Kidney (tissue), 14 donors: ENCODE measurements around the gene ASIC5. TPM values are rescaled to one million over a fixed set of nuclear protein-coding genes. Genes with fewer than 3 reads are reported as not detected.

Source experiments
- DNase-seq, 5 donors: peaks; one replicate each; pipeline ENCODE4 v3.0.0-alpha.2; 2013 to 2020
- FAIRE-seq: peaks from 2 replicates; lab custom pipeline; 2012; peaks lifted over from hg19 to GRCh38; lab: Jason Lieb, UNC
- H3K27ac ChIP-seq, 2 donors: one replicate each; pipeline ENCODE4 v1.7.0; 2013; ENCODE audit warnings: low read depth in 2 of 2, low read length in 2 of 2, inconsistent platforms in 1 of 2
- H3K27me3 ChIP-seq: one replicate; pipeline ENCODE4 v1.7.1; 2013; ENCODE audit warnings: low read length, inconsistent platforms; ENCODE audit not compliant: control insufficient read depth, insufficient read depth
- H3K36me3 ChIP-seq, 3 donors: one replicate each; pipeline versions ENCODE4 v1.7.0 to v1.7.1; 2013; ENCODE audit warnings: low read length in 3 of 3, control low read depth in 1 of 3, inconsistent platforms in 1 of 3; ENCODE audit not compliant: insufficient read depth in 3 of 3, control insufficient read depth in 2 of 3
- H3K4me1 ChIP-seq, 3 donors: one replicate each; pipeline versions ENCODE4 v1.7.0 to v1.7.1; 2013; ENCODE audit warnings: low read length in 3 of 3, inconsistent platforms in 1 of 3, low read depth in 1 of 3; ENCODE audit not compliant: control insufficient read depth in 2 of 3, insufficient read depth in 2 of 3
- H3K4me3 ChIP-seq, 3 donors: one replicate each; pipeline versions ENCODE4 v1.7.0 to v1.8.1; 2013; ENCODE audit warnings: low read length in 3 of 3, control low read depth in 1 of 3, inconsistent platforms in 1 of 3
- H3K9ac ChIP-seq, 3 donors: one replicate each; pipeline versions ENCODE4 v1.7.0 to v1.7.1; 2013; ENCODE audit warnings: low read length in 3 of 3, control low read depth in 1 of 3, inconsistent platforms in 1 of 3
- H3K9me3 ChIP-seq, 3 donors: one replicate each; pipeline versions ENCODE4 v1.7.0 to v1.7.1; 2013; ENCODE audit warnings: low read length in 3 of 3, control low read depth in 1 of 3, inconsistent platforms in 1 of 3; ENCODE audit not compliant: control insufficient read depth in 2 of 3, insufficient read depth in 1 of 3
- intact Hi-C: fragments of 100-400 bp; cut with DNase I; formaldehyde crosslinking; loops from one replicate; pipeline ENCODE4 v1.11.1; 2022
- polyA plus RNA-seq: library from polyadenylated mRNA; stranded (reverse); fragments of 350-450 nt; fragmentation: Illumina TruSeq; extraction: RNeasy Lipid Tissue Mini Kit (QIAGEN cat#74804); gene quantifications from one replicate; pipeline ENCODE4 v1.2.3, GENCODE V29; 2014; ENCODE audit warnings: low read depth, low replicate concordance; ENCODE audit not compliant: insufficient read depth
- total RNA-seq: library from RNA; stranded (reverse); fragmentation: NEBNext Ultra II Directional; extraction: Animal tissue kit (Norgen Biotek cat#: 25700); gene quantifications from one replicate; pipeline ENCODE4 v1.2.1, GENCODE V29; 2021
- TF ChIP-seq, protein P1 (sequence below): IDR thresholded peaks from 3 replicates; pipeline ENCODE4 v1.5.1; 2012; ENCODE audit warnings: mild to moderate bottlenecking, moderate library complexity, borderline replicate concordance; ENCODE audit not compliant: insufficient read depth; ENCODE audit errors: extremely low read depth
- donor health status: control.
- donor health status: control.
- donor health status: control.
- donor health status: control.
- donor health status: control.
- donor health status: DM: yes; HTN: yes; CAD: no.
- donor health status: Normal renal cell carcinoma (clear cell type).

ASIC5 gene
- total and polyA plus RNA-seq, 2 donors from 2014 or later, result not detected

DNA sequence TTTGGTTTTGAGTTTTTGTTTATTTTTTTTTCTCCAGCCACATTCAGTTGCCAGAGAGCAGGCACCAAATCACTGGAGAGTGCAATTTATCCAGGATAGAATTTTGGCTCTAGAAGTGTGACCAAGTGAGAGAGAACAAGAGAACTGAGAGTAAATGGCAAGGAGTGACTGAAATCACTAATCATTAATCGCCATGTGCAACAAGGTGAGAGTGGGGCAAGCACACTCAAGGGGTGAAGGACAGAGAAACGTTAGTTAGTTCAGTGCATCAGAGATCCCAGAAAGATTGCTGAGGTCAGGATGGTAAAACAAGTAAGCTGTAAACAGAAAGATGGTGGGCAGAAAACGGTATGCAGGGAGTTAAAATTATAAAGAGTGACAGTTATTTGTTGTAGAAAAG lies 17.8 kb upstream of the ASIC5 start:
- Histone ChIP-seq H3K4me1 (no peaks in the 10 kb centered on the region), H3K27ac (no peak overlapping the region), H3K9ac (no peak overlapping the region), H3K27me3 (no peaks in the 10 kb centered on the region), H3K9me3 (no peaks in the 10 kb centered on the region), H3K36me3 (no peaks in the 10 kb centered on the region), H3K4me3 (no peak overlapping the region)
- TF ChIP-seq, protein P1, sequence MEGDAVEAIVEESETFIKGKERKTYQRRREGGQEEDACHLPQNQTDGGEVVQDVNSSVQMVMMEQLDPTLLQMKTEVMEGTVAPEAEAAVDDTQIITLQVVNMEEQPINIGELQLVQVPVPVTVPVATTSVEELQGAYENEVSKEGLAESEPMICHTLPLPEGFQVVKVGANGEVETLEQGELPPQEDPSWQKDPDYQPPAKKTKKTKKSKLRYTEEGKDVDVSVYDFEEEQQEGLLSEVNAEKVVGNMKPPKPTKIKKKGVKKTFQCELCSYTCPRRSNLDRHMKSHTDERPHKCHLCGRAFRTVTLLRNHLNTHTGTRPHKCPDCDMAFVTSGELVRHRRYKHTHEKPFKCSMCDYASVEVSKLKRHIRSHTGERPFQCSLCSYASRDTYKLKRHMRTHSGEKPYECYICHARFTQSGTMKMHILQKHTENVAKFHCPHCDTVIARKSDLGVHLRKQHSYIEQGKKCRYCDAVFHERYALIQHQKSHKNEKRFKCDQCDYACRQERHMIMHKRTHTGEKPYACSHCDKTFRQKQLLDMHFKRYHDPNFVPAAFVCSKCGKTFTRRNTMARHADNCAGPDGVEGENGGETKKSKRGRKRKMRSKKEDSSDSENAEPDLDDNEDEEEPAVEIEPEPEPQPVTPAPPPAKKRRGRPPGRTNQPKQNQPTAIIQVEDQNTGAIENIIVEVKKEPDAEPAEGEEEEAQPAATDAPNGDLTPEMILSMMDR, result no peak
- DNase-seq (no peak), FAIRE-seq (no peak)
- intact Hi-C loops, result no loop called here

DNA sequence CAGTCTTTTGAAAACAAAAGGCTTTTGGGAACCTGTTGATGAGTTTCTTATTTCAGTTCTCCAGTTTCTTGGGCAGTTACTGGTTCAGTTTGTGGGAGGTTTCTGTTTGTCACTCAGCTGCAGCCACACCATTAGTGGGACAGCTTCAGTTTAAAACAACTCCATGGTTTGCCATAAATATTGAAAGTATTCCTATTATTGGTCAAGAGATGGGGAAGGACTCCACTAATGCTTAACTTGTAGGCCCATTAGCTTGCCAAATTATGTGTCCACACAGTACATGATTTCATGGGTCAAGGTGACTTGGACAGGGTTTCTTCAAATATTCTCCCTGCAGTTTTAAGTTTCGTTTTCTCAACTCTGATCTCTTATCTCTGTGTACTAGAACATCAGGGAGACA lies 15.5 kb upstream of the ASIC5 start:
- H3K4me3 ChIP-seq, result no peak overlapping the region
- H3K27me3 ChIP-seq, result no peaks in the 10 kb centered on the region
- no peak overlapping the region for H3K9ac ChIP-seq
- no peaks in the 10 kb centered on the region for H3K9me3 ChIP-seq
- peak overlapping the region in 1 of 2 donors; percentile 60 for H3K27ac ChIP-seq
- intact Hi-C loops, result no loop called here
- FAIRE-seq (no peak), DNase-seq (no peak)
- no peaks in the 10 kb centered on the region for H3K4me1 ChIP-seq
- TF ChIP-seq, protein P1, result no peak
- H3K36me3 ChIP-seq, result no peaks in the 10 kb centered on the region

DNA sequence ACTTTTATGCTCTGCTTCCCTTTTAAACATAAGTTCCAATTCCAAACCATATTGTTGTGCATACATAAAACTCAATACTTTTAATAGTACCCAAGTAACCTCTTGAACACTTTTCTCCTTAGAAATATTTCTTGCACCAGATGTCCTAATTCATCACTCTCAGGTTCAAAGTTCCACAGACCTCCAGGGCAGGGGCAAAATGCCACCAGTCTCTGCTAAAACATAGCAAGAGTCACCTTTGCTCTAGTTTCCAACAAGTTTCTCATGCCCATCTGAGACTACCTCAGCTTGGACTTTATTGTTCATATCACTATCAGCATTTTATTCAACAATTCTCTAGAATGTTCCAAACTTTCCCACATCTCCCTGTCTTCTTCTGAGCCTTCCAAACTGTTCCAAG lies 13.7 kb upstream of the ASIC5 start:
- H3K4me1 ChIP-seq, result no peaks in the 10 kb centered on the region
- no peak overlapping the region for H3K9ac ChIP-seq
- TF ChIP-seq, protein P1, result no peak
- H3K27ac ChIP-seq, result no peak overlapping the region
- intact Hi-C loops, result no loop called here
- DNase-seq, result no peak
- H3K27me3 ChIP-seq, result no peaks in the 10 kb centered on the region
- no peak for FAIRE-seq
- no peaks in the 10 kb centered on the region for H3K36me3 ChIP-seq
- no peak overlapping the region for H3K4me3 ChIP-seq
- no peaks in the 10 kb centered on the region for H3K9me3 ChIP-seq

DNA sequence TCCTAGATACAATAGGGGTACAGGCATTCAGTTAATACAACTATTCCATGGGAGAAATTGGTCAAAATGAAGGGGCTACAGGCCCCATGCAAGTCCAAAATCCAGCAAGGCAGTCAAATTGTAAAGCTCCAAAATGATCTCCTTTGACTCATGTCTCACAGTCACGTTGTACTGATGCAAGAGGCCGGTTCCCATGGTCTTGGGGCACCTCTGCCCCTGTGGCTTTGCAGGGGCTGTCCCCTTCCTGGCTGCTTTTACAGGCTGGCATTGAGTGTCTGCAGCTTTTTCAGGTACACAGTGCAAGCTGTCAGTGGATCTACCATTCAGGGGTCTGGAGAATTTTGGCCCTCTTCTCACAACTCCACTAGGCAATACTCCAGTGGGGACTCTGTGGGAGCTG lies 12.5 kb upstream of the ASIC5 start:
- H3K9me3 ChIP-seq, result no peaks in the 10 kb centered on the region
- no peak overlapping the region for H3K9ac ChIP-seq
- no peaks in the 10 kb centered on the region for H3K4me1 ChIP-seq
- DNase-seq (no peak), FAIRE-seq (no peak)
- H3K27me3 ChIP-seq, result no peaks in the 10 kb centered on the region
- intact Hi-C loops, result no loop called here
- no peaks in the 10 kb centered on the region for H3K36me3 ChIP-seq
- TF ChIP-seq, protein P1, result no peak
- H3K4me3 ChIP-seq, result no peak overlapping the region
- H3K27ac ChIP-seq, result no peak overlapping the region
